NOMO-1 treated with DMSO at 0.1 percent for 48 hours (cell line): Measurements from ENCODE around the gene SH2D2A.

Experiments
- DNase-seq: peaks from one replicate; lab custom pipeline; 2025; ENCODE audit not compliant: unreplicated experiment; lab: John Stamatoyannopoulos, UW

SH2D2A gene

DNA sequence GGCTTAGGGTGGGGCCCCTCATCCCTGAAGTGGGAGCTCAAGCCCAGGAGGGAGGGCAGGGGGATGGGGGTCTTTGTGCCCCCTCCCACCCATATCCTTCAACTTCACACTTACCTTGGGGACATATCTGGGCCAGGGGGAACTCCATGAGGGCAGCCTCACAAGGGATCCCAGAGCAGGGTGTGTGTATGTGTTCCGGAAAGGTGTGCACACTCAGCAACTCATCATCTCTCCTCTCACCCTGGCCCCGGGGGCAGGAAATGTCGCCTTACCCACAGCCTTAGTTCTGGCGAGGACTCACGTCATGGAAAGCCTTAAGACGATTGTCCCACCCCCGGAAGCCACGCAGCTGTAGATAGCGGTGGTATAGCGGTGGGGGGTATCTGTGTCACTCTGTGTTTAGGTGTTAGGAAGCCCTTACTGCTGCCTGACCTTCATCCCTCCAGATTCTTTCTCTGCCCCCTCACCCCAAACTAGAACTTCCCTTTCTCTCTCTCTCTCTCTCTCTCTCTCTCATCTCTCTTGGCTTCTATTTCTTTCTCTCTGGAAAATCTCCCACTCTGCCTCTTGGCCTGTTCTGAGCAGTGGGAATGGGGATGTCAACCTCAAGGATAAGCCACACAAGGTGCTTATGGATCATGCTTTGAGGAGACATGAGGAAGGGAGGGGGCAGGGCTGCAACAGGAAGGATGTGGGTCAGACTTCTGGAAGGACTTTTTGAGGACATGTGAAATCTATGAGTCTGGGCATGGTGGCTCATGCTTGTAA lies at the start of gene SH2D2A:
TSS of gene SH2D2A (minus strand) at position 288 of the 768 bp plus-strand sequence. CDS start at position 148, 140 bp downstream.
- peak; percentile 44 for DNase-seq

- no peak for DNase-seq
Observed at GRCh38 chr1:156865865-156866248, 49.2 kb upstream of the SH2D2A start.

DNA sequence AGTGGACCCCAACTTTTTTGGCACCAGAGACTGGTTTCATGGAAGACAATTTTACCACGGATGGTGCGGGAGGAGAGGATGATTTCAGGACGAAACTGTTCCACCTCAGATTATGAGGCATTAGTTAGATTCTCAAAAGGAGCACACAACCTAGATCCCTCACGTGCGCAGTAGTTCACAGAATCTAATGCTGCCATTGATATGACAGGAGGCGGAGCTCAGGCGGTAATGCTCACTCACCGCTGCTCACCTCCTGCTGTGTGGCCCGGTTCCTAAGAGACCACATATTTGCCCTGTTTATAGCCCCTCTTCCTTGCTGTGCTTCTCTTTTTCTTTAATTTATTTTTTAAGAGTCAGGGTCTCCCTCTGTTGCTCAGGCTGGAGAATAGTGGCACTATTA lies 48.6 kb upstream of the SH2D2A start:
- no peak for DNase-seq

- DNase-seq = no peak
Observed at GRCh38 chr1:156864796-156865195, 48.1 kb upstream of the SH2D2A start.

DNA sequence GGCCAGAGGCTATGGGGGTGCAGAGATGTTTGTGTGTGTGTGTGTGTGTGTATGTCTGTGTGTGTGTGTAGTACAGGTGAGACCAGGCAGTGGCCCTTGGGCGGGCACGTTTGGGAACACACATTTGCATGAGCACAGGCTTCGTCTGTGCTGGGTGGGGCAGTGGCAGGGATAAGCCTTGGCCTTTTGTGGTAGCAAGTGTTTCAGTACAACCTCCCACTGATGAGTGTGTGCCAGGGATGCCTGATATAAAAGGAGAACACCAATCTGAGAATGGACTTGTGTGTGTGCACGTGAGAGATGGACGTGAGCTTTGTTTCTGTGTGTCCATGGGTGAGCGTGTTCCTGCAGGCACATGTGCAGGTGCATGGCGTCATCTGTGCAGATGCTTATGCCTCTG lies 47.0 kb upstream of the SH2D2A start:
- DNase-seq = no peak

- DNase-seq = no peak
Observed at GRCh38 chr1:156862997-156863599, 46.5 kb upstream of the SH2D2A start.

DNA sequence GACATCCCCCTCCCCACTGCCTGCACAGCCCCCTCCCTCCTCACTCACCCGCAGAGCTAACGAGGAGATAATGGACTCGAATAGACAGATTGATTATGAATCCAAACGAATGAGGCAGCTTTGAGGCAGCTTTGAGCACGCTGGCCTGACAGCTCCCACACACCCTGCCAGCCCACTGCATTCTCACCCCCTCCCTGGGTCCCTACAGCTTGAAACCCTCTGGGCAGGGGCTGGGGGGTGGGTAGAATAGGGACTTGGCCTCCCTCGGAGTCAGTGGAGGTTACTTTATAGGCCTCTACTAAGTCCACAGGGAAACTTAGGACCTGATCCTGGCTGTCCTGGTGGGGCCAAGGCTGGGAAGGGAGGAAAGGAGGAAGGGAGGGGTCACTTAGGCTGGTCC lies 45.9 kb upstream of the SH2D2A start:
- DNase-seq = no peak

GRCh38 chr1:156860628-156861423 lies 44.2 kb upstream of the SH2D2A start, which contains the start of gene NTRK1:
Gene NTRK1, plus strand, starts transcription at chr1:156860865. Its CDS starts 70 bp downstream, at chr1:156860935.
- no peak for DNase-seq

DNA sequence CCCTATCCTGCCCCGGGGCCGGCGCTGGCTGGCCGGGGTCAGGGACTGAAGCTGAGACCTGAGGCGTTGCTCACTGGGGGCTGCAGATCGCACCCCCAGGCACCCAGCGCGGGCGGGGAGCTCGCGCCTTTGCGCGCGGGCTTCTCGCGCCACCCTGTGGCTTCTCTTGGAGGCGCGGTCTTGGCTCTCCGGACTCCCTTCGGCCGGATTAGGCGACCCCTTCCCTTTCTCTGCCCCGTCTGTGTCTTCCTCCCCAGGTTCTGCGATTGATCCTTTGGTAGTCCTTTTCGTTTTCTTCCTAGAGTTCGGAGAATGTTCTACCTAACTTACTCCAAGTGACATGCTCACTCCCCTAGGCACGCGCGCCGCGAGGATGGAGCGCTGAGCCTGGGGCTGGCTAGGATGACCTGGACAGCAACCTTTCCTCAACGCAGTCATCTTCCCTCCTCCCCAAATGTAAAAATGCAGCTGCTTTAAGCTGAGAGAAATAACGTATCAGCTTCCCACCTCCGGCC lies 43.5 kb upstream of the SH2D2A start:
- DNase-seq = peak; percentile 40

DNA sequence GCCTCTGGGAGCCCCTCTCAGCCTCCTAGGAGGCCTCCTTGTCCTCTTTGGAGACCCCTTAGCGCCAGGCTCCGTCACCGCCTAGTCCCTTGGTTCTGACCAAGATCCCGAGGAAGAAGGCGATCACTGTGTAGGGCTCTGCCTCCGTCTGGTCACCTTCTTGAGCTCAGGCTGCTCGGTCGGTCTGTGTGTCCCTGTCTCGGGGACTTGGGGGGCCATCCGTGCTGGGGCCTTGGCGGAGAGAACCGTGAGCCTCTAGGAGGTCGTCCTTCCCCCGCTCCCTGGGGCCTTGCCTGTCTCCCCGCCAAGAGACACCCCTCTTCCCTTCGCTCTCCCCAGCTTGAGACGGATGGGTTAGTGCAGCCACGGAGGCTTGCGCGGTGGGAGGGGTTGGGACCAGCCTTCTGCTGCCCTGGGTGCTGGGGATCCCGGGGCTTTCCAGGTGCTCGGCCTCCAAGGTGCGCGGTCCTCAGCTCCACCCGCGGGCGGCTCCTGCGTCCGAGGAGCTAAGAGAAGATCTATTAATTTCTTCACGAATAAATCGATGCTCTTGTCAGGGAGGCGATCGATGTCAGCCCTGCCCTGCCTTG lies 43.0 kb upstream of the SH2D2A start:
- no peak for DNase-seq

GRCh38 chr1:156858959-156859522 lies 42.4 kb upstream of the SH2D2A start, which contains the start of gene INSRR:
Gene INSRR, minus strand, starts transcription at chr1:156859117. Its CDS starts 496 bp downstream, at chr1:156858621.
- no peak for DNase-seq

DNA sequence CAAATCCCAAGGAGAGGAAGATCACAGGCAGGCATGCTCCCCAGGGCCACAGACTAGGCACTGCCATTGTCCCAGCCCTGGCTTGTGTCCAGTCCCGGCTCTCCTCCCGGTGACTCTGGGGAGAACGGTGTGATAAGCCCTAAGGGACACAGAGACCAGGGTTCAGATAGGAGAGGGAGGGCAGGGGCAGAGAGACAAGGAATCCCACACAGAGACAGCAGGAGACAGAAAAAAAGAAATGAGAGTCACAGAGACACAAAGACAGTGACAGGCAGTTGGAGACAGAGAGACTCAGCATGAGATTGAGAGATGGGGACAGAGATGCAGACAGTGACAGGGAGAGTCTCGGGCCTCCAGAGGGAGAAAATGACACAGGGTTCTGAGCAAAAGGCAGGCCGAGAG lies 41.9 kb upstream of the SH2D2A start:
- no peak for DNase-seq

- DNase-seq = no peak
Observed at GRCh38 chr1:156857532-156857931, 40.9 kb upstream of the SH2D2A start.

DNA sequence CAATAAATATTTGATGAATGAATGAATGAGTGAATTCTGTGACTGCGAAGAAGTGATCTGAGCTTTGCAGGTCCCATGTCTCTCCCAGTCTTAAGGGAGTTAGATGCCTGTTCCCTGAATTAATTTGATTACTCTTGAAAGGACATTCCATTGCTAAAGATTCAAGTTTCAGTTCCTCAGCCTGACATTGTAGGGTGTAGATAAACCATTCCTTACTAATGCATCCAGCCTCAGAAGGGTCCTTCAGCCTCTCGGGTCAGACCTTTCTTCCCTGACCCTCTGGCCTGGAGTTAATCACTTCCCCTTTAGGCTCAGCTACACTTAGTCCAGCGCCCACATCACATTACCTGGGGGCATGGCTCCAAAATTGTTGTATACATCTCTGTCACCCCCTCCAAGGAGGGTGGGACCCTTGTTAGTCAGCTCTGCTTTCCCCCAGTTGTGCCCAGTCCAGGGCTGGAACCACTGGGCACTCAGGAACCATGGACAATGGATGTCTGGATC lies 39.7 kb upstream of the SH2D2A start:
- peak; percentile 16 for DNase-seq

DNA sequence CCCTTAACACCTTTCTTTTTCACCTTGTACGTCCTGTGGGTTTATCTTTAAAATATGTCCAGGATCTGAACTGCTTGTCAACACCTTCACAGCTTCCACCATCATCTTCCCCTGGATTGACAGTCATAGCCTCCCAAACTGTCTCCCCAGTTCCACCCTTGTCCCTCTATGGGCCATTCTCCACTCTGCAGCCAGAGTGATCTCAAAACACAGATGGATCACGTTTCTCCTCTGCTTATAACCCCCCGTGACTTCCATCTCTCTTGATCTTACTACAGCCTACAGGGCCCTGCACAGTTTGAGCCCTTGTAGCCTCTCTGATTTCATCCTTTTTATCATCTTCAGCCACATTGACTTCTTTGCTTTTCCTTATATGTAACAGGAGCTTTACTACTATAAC lies 38.0 kb upstream of the SH2D2A start:
- DNase-seq = no peak

GRCh38 chr1:156853761-156854160 lies 37.1 kb upstream of the SH2D2A start:
- no peak for DNase-seq

DNA sequence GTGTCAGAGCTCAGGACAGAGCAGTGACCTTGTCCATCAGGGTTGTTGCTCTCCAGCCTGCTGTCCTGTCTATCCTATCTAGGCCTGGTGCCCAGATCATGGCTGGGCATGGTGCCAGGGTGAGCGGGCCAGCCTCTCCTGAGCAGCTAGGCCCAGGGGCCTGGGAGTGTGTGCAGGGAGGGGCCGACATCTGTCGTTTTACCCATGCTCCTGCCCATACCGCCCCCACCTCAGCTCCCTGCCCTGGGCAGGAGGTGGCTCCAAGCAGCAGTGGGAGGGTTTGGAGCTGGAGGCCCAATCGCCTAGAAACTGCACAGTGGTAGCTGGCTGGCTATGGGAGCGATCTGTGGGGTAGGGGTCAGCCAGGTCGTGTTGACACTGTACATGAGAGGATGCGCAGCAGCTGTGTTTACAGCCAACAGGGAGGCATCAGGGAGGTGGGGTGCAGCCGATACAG lies 35.8 kb upstream of the SH2D2A start:
- no peak for DNase-seq

DNA sequence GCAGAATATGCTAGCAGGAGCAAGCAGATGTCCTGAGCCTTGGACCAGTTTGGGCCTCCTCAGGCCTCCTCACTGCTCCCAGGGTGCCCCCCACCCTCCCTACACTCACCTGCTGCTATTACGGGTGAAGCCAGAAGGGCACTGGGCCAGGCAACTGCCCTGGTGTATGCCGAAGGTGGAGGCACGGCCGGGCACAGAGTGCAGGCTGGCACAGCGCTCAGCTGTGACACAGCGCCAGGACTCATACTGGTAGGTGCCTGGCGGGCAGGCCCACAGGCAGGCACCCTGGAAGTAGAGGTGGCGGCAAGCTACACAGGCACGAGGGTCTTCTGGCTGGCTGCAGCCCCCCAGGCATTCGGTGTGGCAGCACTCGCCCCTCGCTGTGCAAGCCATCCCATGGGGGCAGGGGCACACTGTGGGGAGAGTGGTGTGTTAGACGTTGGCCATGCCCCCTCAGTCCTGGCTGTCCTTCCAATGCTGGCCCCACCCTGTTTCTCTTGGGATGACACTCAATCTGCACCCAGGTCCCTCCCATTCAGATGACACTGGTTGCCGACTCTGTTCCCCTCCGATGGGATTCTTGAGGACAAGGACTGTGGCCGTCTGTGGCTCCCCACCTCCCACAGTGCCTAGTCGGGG lies 35.2 kb upstream of the SH2D2A start:
- no peak for DNase-seq

DNA sequence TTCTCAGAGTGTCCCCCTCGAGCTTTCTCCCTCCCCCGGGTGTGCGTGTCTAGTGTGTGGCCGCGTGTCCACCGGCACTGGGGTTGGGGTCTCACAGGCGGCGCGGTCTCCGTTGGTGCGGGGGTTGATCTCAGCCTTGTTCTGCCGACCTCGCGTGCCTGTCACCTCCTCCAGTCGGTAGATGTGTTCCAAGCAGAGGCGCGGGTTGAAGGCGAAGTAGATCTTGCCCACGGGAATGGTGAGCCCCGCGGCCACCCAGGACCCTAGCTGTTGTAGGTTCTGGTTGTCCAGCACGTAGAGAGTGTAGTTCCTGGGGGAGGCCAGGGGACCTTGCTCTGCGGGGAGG lies 32.5 kb upstream of the SH2D2A start:
- no peak for DNase-seq
